ENCODE results near the gene ADGRB3.

ADGRB3 gene

GRCh38 chr6:68634726-68635411 is at the start of gene ADGRB3:
TSS of gene ADGRB3 (plus strand) at chr6:68635282. CDS start at chr6:68638676, 3,394 bp downstream.
- DNase-seq = peak; percentile 95

GRCh38 chr6:68593558-68593957 is 41.5 kb upstream of the ADGRB3 start:
- DNase-seq = no peak

- DNase-seq = no peak
Observed at GRCh38 chr6:68597642-68598041, 37.4 kb upstream of the ADGRB3 start.

- peak; percentile 63 for DNase-seq
Observed at GRCh38 chr6:68615938-68616337, 19.1 kb upstream of the ADGRB3 start.

- no peak for DNase-seq
Observed at GRCh38 chr6:68625998-68626397, 9.1 kb upstream of the ADGRB3 start.

- no peak for DNase-seq
Observed at GRCh38 chr6:68628161-68628560, 6.9 kb upstream of the ADGRB3 start.

- peak; percentile 37 for DNase-seq
Observed at GRCh38 chr6:68632734-68633133, 2.3 kb upstream of the ADGRB3 start.

- DNase-seq = no peak
Observed at GRCh38 chr6:68633281-68633971, 1.7 kb upstream of the ADGRB3 start.

- DNase-seq = peak; percentile 81
Observed at GRCh38 chr6:68633972-68634725, 933 bp upstream of the ADGRB3 start.

GRCh38 chr6:68635412-68635705 is 277 bp downstream of the ADGRB3 start:
- DNase-seq = no peak

- DNase-seq = peak; percentile 86
Observed at GRCh38 chr6:68635706-68636513, 828 bp downstream of the ADGRB3 start.

- DNase-seq = peak; percentile 62
Observed at GRCh38 chr6:68636666-68637065, 1.6 kb downstream of the ADGRB3 start.

- DNase-seq = no peak
Observed at GRCh38 chr6:68637071-68637470, 2.0 kb downstream of the ADGRB3 start.

- no peak for DNase-seq
Observed at GRCh38 chr6:68637782-68638181, 2.7 kb downstream of the ADGRB3 start.

GRCh38 chr6:68638230-68638900 is 3.3 kb downstream of the ADGRB3 start:
- peak; percentile 83 for DNase-seq

GRCh38 chr6:68639211-68639610 is 4.1 kb downstream of the ADGRB3 start:
- no peak for DNase-seq

- peak; percentile 43 for DNase-seq
Observed at GRCh38 chr6:68639826-68640490, 4.9 kb downstream of the ADGRB3 start.

GRCh38 chr6:68640491-68640835 is 5.4 kb downstream of the ADGRB3 start:
- DNase-seq = no peak

GRCh38 chr6:68641172-68641571 is 6.1 kb downstream of the ADGRB3 start:
- no peak for DNase-seq

- DNase-seq = no peak
Observed at GRCh38 chr6:68642081-68642480, 7.0 kb downstream of the ADGRB3 start.

- DNase-seq = no peak
Observed at GRCh38 chr6:68642977-68643376, 7.9 kb downstream of the ADGRB3 start.

- DNase-seq = peak; percentile 49
Observed at GRCh38 chr6:68649669-68650068, 14.6 kb downstream of the ADGRB3 start.

Measured in eye (tissue), 1 donor.